Naive thymus-derived CD4-positive, alpha-beta T cell (primary cell): ENCODE measurements around the gene NSFL1C. TPM values are rescaled to one million over a fixed set of nuclear protein-coding genes. Genes with fewer than 3 reads are reported as not detected.

Experiments
- ATAC-seq: fragments of 150-1000 bp; cut with Tn5 transposase; 2 replicates; pipeline ENCODE4 v1.10.0; 2021; ENCODE audit warnings: mild to moderate bottlenecking, moderate library complexity
- CTCF ChIA-PET: fragments of 350-600 bp; sonication (Branson Sonifier 250); formaldehyde crosslinking; loops from one replicate; lab custom pipeline; 2021; ENCODE audit warnings: antibody characterized with exemption; lab: Charles Lee
- POLR2A ChIA-PET: fragments of 350-600 bp; sonication (Branson Sonifier 250); formaldehyde crosslinking; loops from one replicate; lab custom pipeline; 2021; ENCODE audit warnings: antibody characterized with exemption, inconsistent platforms; lab: Charles Lee
- DNase-seq, 9 donors: peaks; one replicate each; pipeline versions ENCODE4 v3.0.0 to v3.0.0-alpha.2; 2020 to 2022; ENCODE audit warnings: mixed read lengths in 1 of 9
- H3K27ac ChIP-seq: one replicate; pipeline ENCODE4 v1.7.0; 2013; ENCODE audit warnings: mild to moderate bottlenecking, low read depth, low read length, moderate library complexity
- H3K27me3 ChIP-seq, 2 donors: one replicate each; pipeline ENCODE4 v1.7.0; 2013; ENCODE audit warnings: low read length in 2 of 2, mild to moderate bottlenecking in 2 of 2, moderate library complexity in 2 of 2; ENCODE audit not compliant: control insufficient read depth in 2 of 2, insufficient read depth in 2 of 2
- H3K36me3 ChIP-seq, 3 experiments: 1 replicate in 2 of 3; 2 replicates in 1 of 3; pipeline ENCODE4 v1.7.0; 2013; ENCODE audit warnings: low read length in 3 of 3, mild to moderate bottlenecking in 3 of 3, moderate library complexity in 1 of 3; ENCODE audit not compliant: insufficient read depth in 3 of 3, control insufficient read depth in 2 of 3
- H3K4me1 ChIP-seq, 2 donors: one replicate each; pipeline ENCODE4 v1.7.0; 2013; ENCODE audit warnings: low read length in 2 of 2, mild to moderate bottlenecking in 2 of 2, moderate library complexity in 1 of 2; ENCODE audit not compliant: control insufficient read depth in 2 of 2, insufficient read depth in 2 of 2
- H3K4me3 ChIP-seq: 2 replicates; pipeline ENCODE4 v1.7.0; 2013; ENCODE audit warnings: mild to moderate bottlenecking, low read length
- H3K9me3 ChIP-seq, 3 experiments: 1 replicate in 2 of 3; 2 replicates in 1 of 3; pipeline ENCODE4 v1.7.0; 2013; ENCODE audit warnings: low read length in 3 of 3; ENCODE audit not compliant: control insufficient read depth in 2 of 3
- H3K27ac Mint-ChIP-seq, 9 donors: one replicate each; pipeline ENCODE4 v1.8.0; 2020 to 2022; ENCODE audit warnings: mixed read lengths in 9 of 9, mild to moderate bottlenecking in 8 of 9, moderate library complexity in 5 of 9, inconsistent platforms in 2 of 9
- H3K27me3 Mint-ChIP-seq, 5 donors: one replicate each; pipeline ENCODE4 v1.8.0; 2021 to 2022; ENCODE audit warnings: mixed read lengths in 5 of 5, mild to moderate bottlenecking in 1 of 5
- H3K36me3 Mint-ChIP-seq, 5 donors: one replicate each; pipeline ENCODE4 v1.8.0; 2020 to 2022; ENCODE audit warnings: mixed read lengths in 5 of 5, mild to moderate bottlenecking in 3 of 5, inconsistent platforms in 1 of 5
- H3K4me1 Mint-ChIP-seq, 7 donors: one replicate each; pipeline ENCODE4 v1.8.0; 2020 to 2022; ENCODE audit warnings: mixed read lengths in 7 of 7, mild to moderate bottlenecking in 3 of 7, inconsistent platforms in 1 of 7
- H3K4me3 Mint-ChIP-seq, 10 donors: one replicate each; pipeline ENCODE4 v1.8.0; 2020 to 2022; ENCODE audit warnings: mild to moderate bottlenecking in 10 of 10, mixed read lengths in 10 of 10, moderate library complexity in 6 of 10, inconsistent platforms in 2 of 10
- H3K9me3 Mint-ChIP-seq, 11 donors: one replicate each; pipeline ENCODE4 v1.8.0; 2020 to 2022; ENCODE audit warnings: mixed read lengths in 11 of 11, mild to moderate bottlenecking in 4 of 11, inconsistent platforms in 1 of 11, moderate library complexity in 1 of 11
- intact Hi-C, 2 donors: fragments of 100-400 bp; cut with micrococcal nuclease; formaldehyde crosslinking; loops; one replicate each; pipeline ENCODE4 v1.15.1; 2023
- polyA plus RNA-seq, 2 donors: library from polyadenylated mRNA; unstranded; fragments of 300-500 nt; fragmentation: Illumina TruSeq; gene quantifications; one replicate each; pipeline ENCODE4 v1.2.3, GENCODE V29; 2021
- total RNA-seq, 6 experiments: library from RNA in 5 of 6; stranded (reverse) in 5 of 6; gene quantifications; 1 replicate in 5 of 6; 2 replicates in 1 of 6; pipeline ENCODE4 v1.2.3 and lab custom pipeline; 2021 to 2026

Gene NSFL1C
- total and polyA plus RNA-seq, 7 experiments from 2014 or later: 59.3 to 81.8 (median 65.7) TPM

- Histone ChIP-seq H3K27me3 (no peaks in the 10 kb centered on the region), H3K4me3 (no peak overlapping the region), H3K9me3 (no peaks in the 10 kb centered on the region), H3K36me3 (peaks cover 12 to 70% (median 32%) of the 10 kb centered on the region in 3 experiments), H3K27ac (no peak overlapping the region), H3K4me1 (peaks cover 0 to 4% of the 10 kb centered on the region in 2 donors)
- Mint-ChIP-seq H3K36me3 (peaks cover 14 to 30% (median 24%) of the 10 kb centered on the region in 5 donors), H3K4me3 (no peak overlapping the region), H3K27ac (peak overlapping the region in 3 of 9 donors; percentile 15 to 51 (median 41)), H3K9me3 (no peaks in the 10 kb centered on the region), H3K27me3 (peaks cover 0 to 2% (median 0%) of the 10 kb centered on the region in 5 donors), H3K4me1 (peaks cover 11 to 35% (median 23%) of the 10 kb centered on the region in 7 donors)
- POLR2A ChIA-PET: no interaction called here
- DNase-seq: no peak
- ATAC-seq: no peak
- intact Hi-C loops: no loop called here
- CTCF ChIA-PET: no interaction called here
These were observed 24.3 kb downstream of the NSFL1C start for GRCh38 chr20:1442304-1442703.

- Mint-ChIP-seq H3K4me1 (peaks cover 14 to 38% (median 26%) of the 10 kb centered on the region in 7 donors), H3K27ac (peak overlapping the region in 2 of 9 donors; percentile 14 to 66), H3K27me3 (peaks cover 0 to 4% (median 0%) of the 10 kb centered on the region in 5 donors), H3K9me3 (no peaks in the 10 kb centered on the region), H3K4me3 (no peak overlapping the region), H3K36me3 (peaks cover 14 to 24% (median 17%) of the 10 kb centered on the region in 5 donors)
- CTCF ChIA-PET: interaction anchor here (0.7 kb wide), 1 partner anchor 17 kb away, joined by 3 read pairs; no protein-coding TSS in a partner anchor
- Histone ChIP-seq H3K9me3 (no peaks in the 10 kb centered on the region), H3K4me1 (peaks cover 0 to 4% of the 10 kb centered on the region in 2 donors), H3K27me3 (no peaks in the 10 kb centered on the region), H3K27ac (no peak overlapping the region), H3K36me3 (peaks cover 12 to 58% (median 21%) of the 10 kb centered on the region in 3 experiments), H3K4me3 (no peak overlapping the region)
- ATAC-seq (peak; percentile 40), DNase-seq (peak in 2 of 9 donors; percentile 16 to 21)
- intact Hi-C loops: no loop called here
- POLR2A ChIA-PET: interaction anchor here (1.1 kb wide), 1 partner anchor 13 kb away, joined by 3 read pairs; no protein-coding TSS in a partner anchor
These were observed 25.5 kb downstream of the NSFL1C start for GRCh38 chr20:1441133-1441532.

- DNase-seq (peak in 1 of 9 donors; percentile 18), ATAC-seq (no peak)
- peak overlapping the region in 2 of 9 donors; percentile 8 to 27 for H3K27ac Mint-ChIP-seq
- Histone ChIP-seq H3K36me3 (peaks cover 7 to 47% (median 10%) of the 10 kb centered on the region in 3 experiments), H3K27me3 (no peaks in the 10 kb centered on the region), H3K4me1 (peaks cover 5 to 9% of the 10 kb centered on the region in 2 donors), H3K9me3 (no peaks in the 10 kb centered on the region), H3K4me3 (no peak overlapping the region), H3K27ac (no peak overlapping the region)
- no peak overlapping the region for H3K4me3 Mint-ChIP-seq
- peaks cover 0 to 4% (median 0%) of the 10 kb centered on the region in 5 donors for H3K27me3 Mint-ChIP-seq
- ChIA-PET POLR2A (interaction anchor here (1.1 kb wide), 1 partner anchor 12 kb away, joined by 3 read pairs; no protein-coding TSS in a partner anchor), CTCF (no interaction called here)
- no peaks in the 10 kb centered on the region for H3K9me3 Mint-ChIP-seq
- peaks cover 17 to 45% (median 36%) of the 10 kb centered on the region in 7 donors for H3K4me1 Mint-ChIP-seq
- intact Hi-C loops: no loop called here
- H3K36me3 Mint-ChIP-seq: peaks cover 8 to 17% (median 13%) of the 10 kb centered on the region in 5 donors
These were observed 26.6 kb downstream of the NSFL1C start for GRCh38 chr20:1440024-1440423.

GRCh38 chr20:1438361-1438760, 28.3 kb downstream of the NSFL1C start:
- Mint-ChIP-seq H3K27ac (no peak overlapping the region), H3K36me3 (peaks cover 3 to 24% (median 7%) of the 10 kb centered on the region in 5 donors), H3K4me3 (no peak overlapping the region), H3K4me1 (peaks cover 25 to 50% (median 45%) of the 10 kb centered on the region in 7 donors), H3K27me3 (peaks cover 0 to 15% (median 0%) of the 10 kb centered on the region in 5 donors), H3K9me3 (peaks cover 0 to 2% (median 0%) of the 10 kb centered on the region in 11 donors)
- no peak for DNase-seq
- Histone ChIP-seq H3K4me3 (no peak overlapping the region), H3K27ac (no peak overlapping the region), H3K9me3 (no peaks in the 10 kb centered on the region), H3K4me1 (peaks cover 11 to 17% of the 10 kb centered on the region in 2 donors), H3K27me3 (no peaks in the 10 kb centered on the region), H3K36me3 (peaks cover 6 to 31% (median 7%) of the 10 kb centered on the region in 3 experiments)
- ATAC-seq: no peak
- ChIA-PET POLR2A (interaction anchor here (0.6 to 2.0 kb wide), 3 partner anchors 49 to 1081 kb away, joined by 3 to 5 read pairs (median 3); no protein-coding TSS in a partner anchor), CTCF (interaction anchor here (0.8 to 3.0 kb wide), 11 partner anchors 9 to 238 kb away, joined by 3 to 17 read pairs (median 4); no protein-coding TSS in a partner anchor)
- intact Hi-C loops: no loop called here

- Mint-ChIP-seq H3K4me3 (peak overlapping the region in 1 of 10 donors; percentile 35), H3K27me3 (peaks cover 0 to 19% (median 0%) of the 10 kb centered on the region in 5 donors), H3K9me3 (peaks cover 0 to 2% (median 0%) of the 10 kb centered on the region in 11 donors), H3K36me3 (peaks cover 0 to 26% (median 3%) of the 10 kb centered on the region in 5 donors), H3K4me1 (peaks cover 25 to 53% (median 49%) of the 10 kb centered on the region in 7 donors), H3K27ac (peak overlapping the region in 3 of 9 donors; percentile 8 to 73 (median 16))
- ChIA-PET POLR2A (interaction anchor here (2.0 kb wide), 1 partner anchor 48 kb away, joined by 5 read pairs; no protein-coding TSS in a partner anchor), CTCF (interaction anchor here (0.6 to 3.0 kb wide), 15 partner anchors 10 to 237 kb away, joined by 3 to 17 read pairs (median 3); no protein-coding TSS in a partner anchor)
- peak; percentile 55 to 79 (median 72) for DNase-seq
- peaks cover 2 to 21% (median 7%) of the 10 kb centered on the region in 3 experiments for H3K36me3 ChIP-seq
- no peak overlapping the region for H3K4me3 ChIP-seq
- intact Hi-C loops: loop anchor here (1.0 to 2.0 kb wide), 6 partner anchors 30 to 221 kb away; no protein-coding TSS in a partner anchor
- H3K27me3 ChIP-seq: no peaks in the 10 kb centered on the region
- ATAC-seq: peak; percentile 72
- peaks cover 11 to 17% of the 10 kb centered on the region in 2 donors for H3K4me1 ChIP-seq
- H3K9me3 ChIP-seq: no peaks in the 10 kb centered on the region
- H3K27ac ChIP-seq: no peak overlapping the region
These were observed 29.3 kb downstream of the NSFL1C start for GRCh38 chr20:1437235-1437904.

GRCh38 chr20:1436263-1436662, 30.4 kb downstream of the NSFL1C start:
- Mint-ChIP-seq H3K4me3 (no peak overlapping the region), H3K9me3 (peaks cover 0 to 2% (median 0%) of the 10 kb centered on the region in 11 donors), H3K27ac (no peak overlapping the region), H3K4me1 (peaks cover 21 to 50% (median 39%) of the 10 kb centered on the region in 7 donors), H3K27me3 (peaks cover 0 to 26% (median 0%) of the 10 kb centered on the region in 5 donors), H3K36me3 (peaks cover 0 to 27% (median 0%) of the 10 kb centered on the region in 5 donors)
- Histone ChIP-seq H3K36me3 (peaks cover 0 to 10% (median 0%) of the 10 kb centered on the region in 3 experiments), H3K27me3 (no peaks in the 10 kb centered on the region), H3K4me3 (no peak overlapping the region), H3K9me3 (no peaks in the 10 kb centered on the region), H3K4me1 (peaks cover 11 to 17% of the 10 kb centered on the region in 2 donors), H3K27ac (no peak overlapping the region)
- no peak for DNase-seq
- intact Hi-C loops: loop anchor here in 1 of 2 donors (2.0 kb wide), 1 partner anchor 219 kb away; no protein-coding TSS in a partner anchor
- POLR2A ChIA-PET: interaction anchor here (0.6 to 0.8 kb wide), 2 partner anchors 111 to 123 kb away, joined by 3 to 4 read pairs; no protein-coding TSS in a partner anchor
- ATAC-seq: no peak
- CTCF ChIA-PET: interaction anchor here (0.8 to 3.0 kb wide), 8 partner anchors 9 to 227 kb away, joined by 3 to 17 read pairs (median 4); no protein-coding TSS in a partner anchor
